Kidney (tissue), 14 donors: ENCODE results near the gene NR3C1. TPM values are rescaled to one million over a fixed set of nuclear protein-coding genes. Genes with fewer than 3 reads are reported as not detected.

Experiments used
- DNase-seq, 5 donors: peaks; one replicate each; pipeline ENCODE4 v3.0.0-alpha.2; 2013 to 2020
- FAIRE-seq: peaks from 2 replicates; lab custom pipeline; 2012; peaks lifted over from hg19 to GRCh38; lab: Jason Lieb, UNC
- H3K27ac ChIP-seq, 2 donors: one replicate each; pipeline ENCODE4 v1.7.0; 2013; ENCODE audit warnings: low read depth in 2 of 2, low read length in 2 of 2, inconsistent platforms in 1 of 2
- H3K27me3 ChIP-seq: one replicate; pipeline ENCODE4 v1.7.1; 2013; ENCODE audit warnings: low read length, inconsistent platforms; ENCODE audit not compliant: control insufficient read depth, insufficient read depth
- H3K36me3 ChIP-seq, 3 donors: one replicate each; pipeline versions ENCODE4 v1.7.0 to v1.7.1; 2013; ENCODE audit warnings: low read length in 3 of 3, control low read depth in 1 of 3, inconsistent platforms in 1 of 3; ENCODE audit not compliant: insufficient read depth in 3 of 3, control insufficient read depth in 2 of 3
- H3K4me1 ChIP-seq, 3 donors: one replicate each; pipeline versions ENCODE4 v1.7.0 to v1.7.1; 2013; ENCODE audit warnings: low read length in 3 of 3, inconsistent platforms in 1 of 3, low read depth in 1 of 3; ENCODE audit not compliant: control insufficient read depth in 2 of 3, insufficient read depth in 2 of 3
- H3K4me3 ChIP-seq, 3 donors: one replicate each; pipeline versions ENCODE4 v1.7.0 to v1.8.1; 2013; ENCODE audit warnings: low read length in 3 of 3, control low read depth in 1 of 3, inconsistent platforms in 1 of 3
- H3K9ac ChIP-seq, 3 donors: one replicate each; pipeline versions ENCODE4 v1.7.0 to v1.7.1; 2013; ENCODE audit warnings: low read length in 3 of 3, control low read depth in 1 of 3, inconsistent platforms in 1 of 3
- H3K9me3 ChIP-seq, 3 donors: one replicate each; pipeline versions ENCODE4 v1.7.0 to v1.7.1; 2013; ENCODE audit warnings: low read length in 3 of 3, control low read depth in 1 of 3, inconsistent platforms in 1 of 3; ENCODE audit not compliant: control insufficient read depth in 2 of 3, insufficient read depth in 1 of 3
- CTCF ChIP-seq: IDR thresholded peaks from 3 replicates; pipeline ENCODE4 v1.5.1; 2012; ENCODE audit warnings: mild to moderate bottlenecking, moderate library complexity, borderline replicate concordance; ENCODE audit not compliant: insufficient read depth; ENCODE audit errors: extremely low read depth
- intact Hi-C: fragments of 100-400 bp; cut with DNase I; formaldehyde crosslinking; loops from one replicate; pipeline ENCODE4 v1.11.1; 2022
- polyA plus RNA-seq: library from polyadenylated mRNA; stranded (reverse); fragments of 350-450 nt; fragmentation: Illumina TruSeq; extraction: RNeasy Lipid Tissue Mini Kit (QIAGEN cat#74804); gene quantifications from one replicate; pipeline ENCODE4 v1.2.3, GENCODE V29; 2014; ENCODE audit warnings: low read depth, low replicate concordance; ENCODE audit not compliant: insufficient read depth
- total RNA-seq: library from RNA; stranded (reverse); fragmentation: NEBNext Ultra II Directional; extraction: Animal tissue kit (Norgen Biotek cat#: 25700); gene quantifications from one replicate; pipeline ENCODE4 v1.2.1, GENCODE V29; 2021
- donor health status: control.
- donor health status: control.
- donor health status: control.
- donor health status: control.
- donor health status: control.
- donor health status: DM: yes; HTN: yes; CAD: no.
- donor health status: Normal renal cell carcinoma (clear cell type).

Gene NR3C1
- total and polyA plus RNA-seq, 2 donors from 2014 or later = 23.4 to 69.0 TPM

- FAIRE-seq (no peak), DNase-seq (no peak)
- Histone ChIP-seq H3K27ac (no peak overlapping the region), H3K9ac (no peak overlapping the region), H3K4me3 (no peak overlapping the region), H3K4me1 (no peaks in the 10 kb centered on the region), H3K27me3 (no peaks in the 10 kb centered on the region), H3K9me3 (peaks cover 0 to 2% (median 0%) of the 10 kb centered on the region in 3 donors), H3K36me3 (peaks cover 2 to 20% (median 3%) of the 10 kb centered on the region in 3 donors)
- TF ChIP-seq CTCF = no peak
- intact Hi-C loops = no loop called here
Observed at GRCh38 chr5:143309661-143310431, 93.6 kb downstream of the NR3C1 start.

GRCh38 chr5:143308731-143309130, 94.8 kb downstream of the NR3C1 start:
- intact Hi-C loops = no loop called here
- H3K27ac ChIP-seq = no peak overlapping the region
- no peak for DNase-seq
- peaks cover 0 to 2% (median 0%) of the 10 kb centered on the region in 3 donors for H3K9me3 ChIP-seq
- H3K4me1 ChIP-seq = no peaks in the 10 kb centered on the region
- FAIRE-seq = no peak
- TF ChIP-seq CTCF = no peak
- H3K27me3 ChIP-seq = no peaks in the 10 kb centered on the region
- H3K4me3 ChIP-seq = no peak overlapping the region
- no peak overlapping the region for H3K9ac ChIP-seq
- peaks cover 2 to 20% (median 3%) of the 10 kb centered on the region in 3 donors for H3K36me3 ChIP-seq

- H3K36me3 ChIP-seq = peaks cover 0 to 13% (median 2%) of the 10 kb centered on the region in 3 donors
- H3K4me1 ChIP-seq = no peaks in the 10 kb centered on the region
- FAIRE-seq = no peak
- H3K9me3 ChIP-seq = peaks cover 0 to 2% (median 0%) of the 10 kb centered on the region in 3 donors
- intact Hi-C loops = no loop called here
- H3K4me3 ChIP-seq = no peak overlapping the region
- H3K9ac ChIP-seq = no peak overlapping the region
- H3K27ac ChIP-seq = no peak overlapping the region
- H3K27me3 ChIP-seq = no peaks in the 10 kb centered on the region
- no peak for TF ChIP-seq CTCF
- DNase-seq = no peak
Observed at GRCh38 chr5:143306040-143306439, 97.4 kb downstream of the NR3C1 start.
